ENCODE results near the gene RGS6.

- TF ChIP-seq POLR2A (IDR thresholded peaks at IDR 0.05; ENCODE audit: low read length) (no peak), GATA1 (IDR thresholded peaks at IDR 0.05; ENCODE audit: low read depth, low read length) (no peak)
Observed at GRCh38 chr14:72053651-72054050, 121.4 kb downstream of the RGS6 start.
